ENCODE measurements around the gene DTX4.

DNA sequence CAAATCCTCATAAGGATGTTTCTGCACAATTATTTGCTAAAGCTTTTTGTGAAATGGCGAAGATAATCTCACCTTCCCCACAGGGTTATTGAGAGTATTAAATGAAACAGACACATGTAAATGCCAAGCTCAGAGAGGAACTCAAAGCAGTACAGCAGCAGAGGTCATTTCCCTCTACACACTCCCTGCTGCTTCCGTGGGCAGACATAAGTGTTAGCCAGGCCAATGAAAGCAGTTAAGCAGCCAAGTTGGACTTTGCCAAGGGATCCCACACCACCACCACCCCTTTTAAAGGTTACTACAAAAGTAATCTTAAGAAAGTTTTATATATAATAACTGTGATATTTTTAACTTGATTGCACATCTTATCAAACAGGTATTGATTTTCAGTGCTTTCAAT, 33.3 kb upstream of the DTX4 start:
- TF ChIP-seq CTCF (IDR thresholded peaks at IDR 0.05), result no peak
- no peak for TF ChIP-seq REST (IDR thresholded peaks at IDR 0.05; ENCODE audit: insufficient read depth in 1 of 2, low read depth in 2 of 2, low read length in 1 of 2)
